Adrenal gland (tissue), 12 donors: ENCODE results near the gene EPS8L1. TPM values are rescaled to one million over a fixed set of nuclear protein-coding genes. Genes with fewer than 3 reads are reported as not detected.
A peak's percentile ranks its signal among the peaks of the same experiment; 100 is the strongest.

Source experiments
- DNase-seq, 7 donors: peaks; one replicate each; pipeline ENCODE4 v3.0.0-alpha.2; 2019 to 2020
- H3K27ac ChIP-seq, 5 donors: fragments of 200-600 bp; sonication (generic) in 4 of 5; 1 replicate in 3 of 5; 2 replicates in 2 of 5; pipeline versions ENCODE4 v1.5.1 to v1.8.0; 2016 to 2020; ENCODE audit warnings: mild to moderate bottlenecking in 1 of 5
- H3K27me3 ChIP-seq: fragments of 200-600 bp; 2 replicates; pipeline ENCODE4 v1.8.0; 2021
- H3K36me3 ChIP-seq, 2 donors: fragments of 200-600 bp; replicated peaks in 1 of 2; 1 replicate in 1 of 2; 2 replicates in 1 of 2; pipeline versions ENCODE4 v1.5.1 to v1.8.0; 2018 to 2022
- H3K4me1 ChIP-seq, 2 donors: fragments of 200-600 bp; replicated peaks in 1 of 2; 1 replicate in 1 of 2; 2 replicates in 1 of 2; pipeline versions ENCODE4 v1.5.1 to v1.8.0; 2018 to 2021
- H3K4me3 ChIP-seq, 4 donors: fragments of 200-600 bp; sonication (generic) in 3 of 4; one replicate each; pipeline ENCODE4 v1.5.1; 2016 to 2018
- H3K9me3 ChIP-seq, 3 donors: fragments of 200-600 bp; sonication (generic) in 1 of 3; replicated peaks in 1 of 3; 1 replicate in 2 of 3; 2 replicates in 1 of 3; pipeline versions ENCODE4 v1.5.1 to v1.8.0; 2016 to 2021
- POLR2A ChIP-seq, 2 donors: fragments of 450-650 bp; IDR thresholded peaks; one replicate each; pipeline ENCODE4 v1.6.1; 2017; ENCODE audit warnings: antibody characterized with exemption in 2 of 2, mild to moderate bottlenecking in 2 of 2, moderate library complexity in 1 of 2
- WGBS, 4 donors: extraction: QIAGEN DNeasy Blood & Tissue Kit in 2 of 4; methylation state at CpG; one replicate each; pipeline versions ENCODE4 v1.1.5 to v1.1.7; 2013 to 2017; 5-methylcytosine and 5-hydroxymethylcytosine counted together
- intact Hi-C, 2 donors: fragments of 100-400 bp; cut with DNase I; formaldehyde crosslinking; loops; one replicate each; pipeline versions ENCODE4 v1.14.1 to v1.15.0; 2022 to 2023
- polyA plus RNA-seq, 3 donors: library from polyadenylated mRNA; stranded (reverse); fragments of 200-250 nt in 2 of 3; fragments of 350-450 nt in 1 of 3; fragmentation: Illumina TruSeq in 1 of 3; extraction: RNeasy Lipid Tissue Mini Kit (QIAGEN cat#74804) in 1 of 3; gene quantifications; one replicate each; pipeline ENCODE4 v1.2.3, GENCODE V29; 2013 to 2014
- total RNA-seq, 9 donors: library from RNA; depleted of rRNA in 4 of 9; stranded (reverse); fragments of >200 nt in 4 of 9; fragments of 120-200 nt in 1 of 9; fragmentation: NEBNext Ultra II Directional in 1 of 9; extraction: Animal tissue kit (Norgen Biotek cat#: 25700) in 1 of 9; gene quantifications; one replicate each; pipeline versions ENCODE4 v1.1.0 to v1.2.4, GENCODE V29; 2013 to 2023
- TF ChIP-seq, protein P1 (sequence below), 6 experiments: fragments of 450-650 bp in 4 of 6; fragments of 200-600 bp in 2 of 6; sonication (generic) in 1 of 6; IDR thresholded peaks; 1 replicate in 5 of 6; 2 replicates in 1 of 6; pipeline versions ENCODE4 v1.5.1 to v1.8.0; 2016 to 2021; ENCODE audit warnings: antibody characterized with exemption in 6 of 6, mild to moderate bottlenecking in 2 of 6, moderate library complexity in 1 of 6
- donor health status: healthy with polysubstance abuse.
- donor health status: Bipolar disorder and iron deficiency.
- donor health status: DM: yes; HTN: yes; CAD: no.
- donor health status: DM: no; HTN: no; CAD: no.
- donor health status: DM: no; HTN: no; CAD: no.
- donor health status: DM: yes; HTN: yes; CAD: no.

Gene EPS8L1
- total and polyA plus RNA-seq, 12 donors: 0.60 to 8.0 (median 2.2) TPM; not detected in 2

DNA sequence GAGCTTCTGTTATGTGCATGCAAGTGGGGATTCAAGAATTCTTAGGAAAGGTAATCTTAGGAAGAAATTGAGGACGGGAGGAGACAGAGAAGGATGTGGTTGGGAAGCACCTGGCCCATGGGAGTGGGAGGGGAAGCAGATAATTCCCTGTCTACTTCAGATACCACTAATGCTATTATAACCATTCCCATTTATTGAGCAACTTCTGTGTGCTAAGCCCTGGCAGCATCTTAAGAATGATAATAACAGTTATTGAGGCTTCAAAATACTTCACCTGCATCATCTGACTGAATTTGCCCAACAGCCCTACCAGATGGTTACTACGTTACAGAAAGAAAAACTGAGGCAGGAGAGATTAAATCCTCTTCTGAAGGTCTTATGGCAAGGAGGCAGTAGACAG is 1.4 kb downstream of the EPS8L1 start:
- H3K9me3 ChIP-seq: no peaks in the 10 kb centered on the region
- H3K4me1 ChIP-seq: peaks cover 0 to 16% of the 10 kb centered on the region in 2 donors
- no peak overlapping the region for H3K27ac ChIP-seq
- WGBS, 4 donors: 58 to 73% (median 68%) methylated on average over 2 of the region's 2 CpGs
- no peak overlapping the region for H3K4me3 ChIP-seq
- H3K36me3 ChIP-seq: no peaks in the 10 kb centered on the region
- intact Hi-C loops: no loop called here
- no peak for TF ChIP-seq POLR2A (IDR thresholded peaks at IDR 0.05)
- TF ChIP-seq, protein P1, sequence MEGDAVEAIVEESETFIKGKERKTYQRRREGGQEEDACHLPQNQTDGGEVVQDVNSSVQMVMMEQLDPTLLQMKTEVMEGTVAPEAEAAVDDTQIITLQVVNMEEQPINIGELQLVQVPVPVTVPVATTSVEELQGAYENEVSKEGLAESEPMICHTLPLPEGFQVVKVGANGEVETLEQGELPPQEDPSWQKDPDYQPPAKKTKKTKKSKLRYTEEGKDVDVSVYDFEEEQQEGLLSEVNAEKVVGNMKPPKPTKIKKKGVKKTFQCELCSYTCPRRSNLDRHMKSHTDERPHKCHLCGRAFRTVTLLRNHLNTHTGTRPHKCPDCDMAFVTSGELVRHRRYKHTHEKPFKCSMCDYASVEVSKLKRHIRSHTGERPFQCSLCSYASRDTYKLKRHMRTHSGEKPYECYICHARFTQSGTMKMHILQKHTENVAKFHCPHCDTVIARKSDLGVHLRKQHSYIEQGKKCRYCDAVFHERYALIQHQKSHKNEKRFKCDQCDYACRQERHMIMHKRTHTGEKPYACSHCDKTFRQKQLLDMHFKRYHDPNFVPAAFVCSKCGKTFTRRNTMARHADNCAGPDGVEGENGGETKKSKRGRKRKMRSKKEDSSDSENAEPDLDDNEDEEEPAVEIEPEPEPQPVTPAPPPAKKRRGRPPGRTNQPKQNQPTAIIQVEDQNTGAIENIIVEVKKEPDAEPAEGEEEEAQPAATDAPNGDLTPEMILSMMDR (IDR thresholded peaks at IDR 0.05): no peak
- peaks cover 22% of the 10 kb centered on the region for H3K27me3 ChIP-seq
- no peak for DNase-seq

DNA sequence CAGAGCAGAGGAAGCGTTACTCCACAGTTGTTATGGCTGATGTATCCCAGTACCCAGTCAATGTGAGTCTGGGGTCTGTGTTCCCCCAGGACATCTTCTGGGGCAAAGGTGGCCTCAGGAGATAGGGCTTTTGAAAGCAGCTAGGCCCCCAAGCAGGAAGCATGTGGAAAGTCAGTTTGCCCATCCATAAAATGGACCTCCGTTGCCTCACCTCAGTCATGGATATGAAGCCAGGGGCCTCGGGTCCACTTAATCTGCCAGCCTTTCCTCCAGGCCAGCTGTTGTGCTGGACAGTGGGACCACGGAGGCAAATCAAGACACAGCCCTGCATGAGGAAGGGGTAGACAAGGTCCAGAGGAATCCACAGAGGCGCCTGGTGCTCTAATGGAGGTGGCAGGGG is 3.3 kb downstream of the EPS8L1 start:
- Histone ChIP-seq H3K9me3 (no peaks in the 10 kb centered on the region), H3K4me3 (no peak overlapping the region), H3K27me3 (peaks cover 39% of the 10 kb centered on the region), H3K27ac (no peak overlapping the region), H3K36me3 (no peaks in the 10 kb centered on the region), H3K4me1 (peaks cover 4 to 20% of the 10 kb centered on the region in 2 donors)
- no peak for DNase-seq
- WGBS, 4 donors: 76 to 86% (median 85%) methylated on average over 1 to 5 of the region's 5 CpGs
- TF ChIP-seq, protein P1 (IDR thresholded peaks at IDR 0.05): no peak
- no peak for TF ChIP-seq POLR2A (IDR thresholded peaks at IDR 0.05)
- intact Hi-C loops: no loop called here

DNA sequence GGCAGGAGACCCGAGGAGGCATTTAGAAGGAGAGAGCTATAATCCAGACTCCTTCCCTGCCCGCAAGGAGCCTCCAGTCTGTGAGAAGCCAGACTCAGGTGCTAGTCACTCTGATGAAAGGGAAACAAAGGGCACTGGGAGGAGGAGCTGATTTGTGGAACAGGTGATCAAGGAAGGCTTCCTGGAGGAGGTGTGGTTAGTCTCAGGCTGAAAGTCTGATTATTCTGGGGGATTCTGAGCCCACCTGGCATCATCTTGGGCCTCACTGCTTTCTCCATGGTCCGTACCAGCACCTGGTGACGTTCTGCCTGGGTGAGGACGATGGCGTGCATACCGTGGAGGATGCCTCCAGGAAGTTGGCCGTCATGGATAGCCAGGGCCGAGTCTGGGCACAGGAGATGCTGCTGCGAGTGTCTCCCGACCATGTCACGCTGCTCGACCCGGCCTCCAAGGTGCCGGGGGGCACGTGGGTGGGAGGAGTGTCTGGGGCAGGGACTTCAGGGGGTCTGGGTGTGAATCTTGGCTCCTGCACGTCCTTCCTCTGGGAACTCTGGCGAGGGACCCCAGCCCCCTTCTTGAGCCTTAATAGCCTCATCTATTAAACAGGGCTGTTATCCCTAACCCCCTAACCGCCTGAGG is 3.9 kb downstream of the EPS8L1 start:
- no peak overlapping the region for H3K4me3 ChIP-seq
- H3K27me3 ChIP-seq: peaks cover 44% of the 10 kb centered on the region
- no peaks in the 10 kb centered on the region for H3K9me3 ChIP-seq
- peaks cover 4 to 20% of the 10 kb centered on the region in 2 donors for H3K4me1 ChIP-seq
- H3K27ac ChIP-seq: no peak overlapping the region
- TF ChIP-seq POLR2A (IDR thresholded peaks at IDR 0.05): no peak
- TF ChIP-seq, protein P1 (IDR thresholded peaks at IDR 0.05): no peak
- 71 to 83% (median 74%) methylated on average over 12 to 19 of the region's 19 CpGs for WGBS, 4 donors
- DNase-seq: no peak
- H3K36me3 ChIP-seq: no peaks in the 10 kb centered on the region
- intact Hi-C loops: no loop called here

DNA sequence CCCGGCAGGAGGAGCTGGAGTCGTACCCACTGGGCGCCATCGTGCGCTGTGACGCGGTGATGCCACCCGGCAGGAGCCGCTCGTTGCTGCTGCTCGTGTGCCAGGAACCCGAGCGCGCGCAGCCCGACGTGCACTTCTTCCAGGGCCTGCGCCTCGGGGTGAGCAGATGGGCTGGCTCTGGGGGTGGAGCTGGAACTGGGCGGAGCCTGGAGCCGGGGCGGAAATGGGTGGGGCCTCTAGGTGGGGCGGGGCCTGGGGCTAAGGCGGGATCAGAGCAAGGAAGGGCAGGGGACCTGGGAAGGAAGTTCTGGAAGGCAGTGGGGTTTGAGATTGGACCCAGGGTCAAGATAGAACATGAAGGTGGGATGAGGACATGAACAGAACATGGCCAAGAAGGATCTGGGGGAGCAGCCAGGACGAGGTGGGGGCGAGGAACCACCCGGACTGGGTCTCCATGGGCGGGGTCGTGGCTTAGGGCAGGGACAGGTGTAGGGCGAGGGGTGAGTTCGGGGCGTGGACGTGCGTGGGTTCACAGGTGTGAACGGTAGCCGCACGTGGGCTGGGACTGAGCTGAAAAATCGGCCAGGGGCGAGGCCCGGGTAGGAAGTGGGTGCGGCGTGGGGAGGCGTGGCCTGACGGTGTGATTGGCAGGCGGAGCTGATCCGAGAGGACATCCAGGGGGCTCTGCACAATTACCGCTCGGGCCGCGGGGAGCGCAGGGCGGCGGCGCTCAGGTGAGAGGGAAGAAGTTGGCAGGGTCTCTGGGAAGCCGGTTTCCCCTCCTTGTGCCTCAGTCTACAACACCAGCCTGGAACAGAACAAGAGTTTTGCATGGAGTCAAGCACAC is 4.7 kb downstream of the EPS8L1 start:
- Histone ChIP-seq H3K36me3 (no peaks in the 10 kb centered on the region), H3K27ac (no peak overlapping the region), H3K4me3 (peak overlapping the region in 2 of 4 donors; percentile 3 to 58), H3K4me1 (peaks cover 4 to 20% of the 10 kb centered on the region in 2 donors), H3K9me3 (no peaks in the 10 kb centered on the region), H3K27me3 (peaks cover 52% of the 10 kb centered on the region)
- peak in 6 of 7 donors; percentile 46 to 78 (median 62) for DNase-seq
- WGBS, 4 donors: 1 to 6% (median 4%) methylated on average over 39 to 55 of the region's 55 CpGs
- intact Hi-C loops: no loop called here
- no peak for TF ChIP-seq POLR2A (IDR thresholded peaks at IDR 0.05)
